HG03575 (cell line): ENCODE data around the gene UCP2.

Experiments used
- ATAC-seq: cut with Tn5 transposase; IDR thresholded peaks from one replicate; pipeline ENCODE4 v1.9.1; 2021; ENCODE audit not compliant: unreplicated experiment, insufficient number of reproducible peaks, low FRiP score; ENCODE audit errors: extremely low read depth

The UCP2 gene

GRCh38 chr11:73976451-73977151, 6.0 kb downstream of the UCP2 start:
- ATAC-seq: no peak

GRCh38 chr11:73975479-73975757, 7.2 kb downstream of the UCP2 start:
- no peak for ATAC-seq

GRCh38 chr11:73974604-73975478, 7.8 kb downstream of the UCP2 start:
- no peak for ATAC-seq

- no peak for ATAC-seq
Measured at GRCh38 chr11:73972620-73973449, 9.8 kb downstream of the UCP2 start.

GRCh38 chr11:73972187-73972586, 10.5 kb downstream of the UCP2 start:
- ATAC-seq: no peak

- ATAC-seq: no peak
Measured at GRCh38 chr11:73971175-73971719, 11.4 kb downstream of the UCP2 start.

- ATAC-seq: no peak
Measured at GRCh38 chr11:73969991-73970800, 12.4 kb downstream of the UCP2 start.

- no peak for ATAC-seq
Measured at GRCh38 chr11:73969091-73969490, 13.6 kb downstream of the UCP2 start.

GRCh38 chr11:73968356-73968966, 14.2 kb downstream of the UCP2 start:
- ATAC-seq: no peak

- no peak for ATAC-seq
Measured at GRCh38 chr11:73965764-73966121, 16.9 kb downstream of the UCP2 start.

GRCh38 chr11:73965076-73965763, 17.4 kb downstream of the UCP2 start:
- no peak for ATAC-seq

GRCh38 chr11:73963861-73964260, 18.8 kb downstream of the UCP2 start:
- ATAC-seq: no peak

- no peak for ATAC-seq
Measured at GRCh38 chr11:73962101-73962705, 20.4 kb downstream of the UCP2 start.

GRCh38 chr11:73961321-73961720, 21.3 kb downstream of the UCP2 start:
- ATAC-seq: no peak

GRCh38 chr11:73958521-73959141, 24.0 kb downstream of the UCP2 start:
- ATAC-seq: no peak

GRCh38 chr11:73957654-73958361, 24.8 kb downstream of the UCP2 start:
- no peak for ATAC-seq
